Mesendoderm (in vitro differentiated cells): ENCODE measurements around the gene HOXA11.

Source experiments
- DNase-seq: peaks from one replicate; pipeline ENCODE4 v3.0.0; 2013
- H2AK5ac ChIP-seq: 2 replicates; pipeline ENCODE4 v1.6.1; 2013; ENCODE audit warnings: low read length, inconsistent platforms
- H2BK120ac ChIP-seq: 2 replicates; pipeline ENCODE4 v1.6.1; 2013; ENCODE audit warnings: low read depth, mild to moderate bottlenecking, low read length, moderate library complexity, mixed read lengths
- H2BK15ac ChIP-seq: replicated peaks from 2 replicates; pipeline ENCODE4 v1.6.1; 2013; ENCODE audit warnings: low read depth, mild to moderate bottlenecking, moderate library complexity
- H2BK5ac ChIP-seq: 2 replicates; pipeline ENCODE4 v1.6.1; 2013; ENCODE audit warnings: low read length, inconsistent platforms
- H3K18ac ChIP-seq: 2 replicates; pipeline ENCODE4 v1.6.1; 2013; ENCODE audit warnings: mild to moderate bottlenecking, low read length, mixed read lengths
- H3K23ac ChIP-seq: one replicate; pipeline ENCODE4 v1.6.1; 2013; ENCODE audit warnings: low read length
- H3K27ac ChIP-seq: 2 replicates; pipeline ENCODE4 v1.5.1; 2013; ENCODE audit warnings: low read depth, mild to moderate bottlenecking, inconsistent platforms, low read length, moderate library complexity
- H3K27me3 ChIP-seq: 2 replicates; pipeline ENCODE4 v1.6.1; 2013; ENCODE audit warnings: low read length, control low read depth, mild to moderate bottlenecking, inconsistent platforms; ENCODE audit not compliant: insufficient read depth, poor library complexity
- H3K36me3 ChIP-seq: 2 replicates; pipeline ENCODE4 v1.6.1; 2013; ENCODE audit warnings: low read length, inconsistent platforms; ENCODE audit not compliant: control insufficient read depth, insufficient read depth
- H3K4ac ChIP-seq: one replicate; pipeline ENCODE4 v1.6.1; 2013; ENCODE audit warnings: low read depth, mild to moderate bottlenecking, low read length, moderate library complexity
- H3K4me1 ChIP-seq: 2 replicates; pipeline ENCODE4 v1.6.1; 2013; ENCODE audit warnings: low read depth, low read length, inconsistent platforms; ENCODE audit not compliant: control insufficient read depth
- H3K4me2 ChIP-seq: 2 replicates; pipeline ENCODE4 v1.6.1; 2013; ENCODE audit warnings: low read length
- H3K4me3 ChIP-seq: 2 replicates; pipeline ENCODE4 v1.5.1; 2013; ENCODE audit warnings: mild to moderate bottlenecking, low read length
- H3K56ac ChIP-seq: one replicate; pipeline ENCODE4 v1.6.1; 2013; ENCODE audit warnings: low read length
- H3K79me1 ChIP-seq: 2 replicates; pipeline ENCODE4 v1.6.1; 2013; ENCODE audit warnings: low read length, inconsistent platforms
- H3K79me2 ChIP-seq: 2 replicates; pipeline ENCODE4 v1.6.1; 2013; ENCODE audit warnings: mild to moderate bottlenecking, low read length; ENCODE audit not compliant: control insufficient read depth, insufficient read depth
- H3K9ac ChIP-seq: 2 replicates; pipeline ENCODE4 v1.6.1; 2013; ENCODE audit warnings: low read length, inconsistent platforms
- H4K5ac ChIP-seq: one replicate; pipeline ENCODE4 v1.6.1; 2013; ENCODE audit warnings: low read length
- H4K8ac ChIP-seq: one replicate; pipeline ENCODE4 v1.6.1; 2013; ENCODE audit warnings: low read depth, mild to moderate bottlenecking, control low read depth, low read length, moderate library complexity
- WGBS: extraction: QIAGEN DNeasy Blood & Tissue Kit; methylation state at CpG from one replicate; pipeline ENCODE4 v1.1.7; 2013; ENCODE audit warnings: low lambda C conversion rate, missing lambda C conversion rate; ENCODE audit not compliant: insufficient coverage; ENCODE audit errors: extremely low coverage; 5-methylcytosine and 5-hydroxymethylcytosine counted together

Gene HOXA11

GRCh38 chr7:27184337-27185012, 557 bp downstream of the HOXA11 start:
- no peak overlapping the region for H3K23ac ChIP-seq
- no peaks in the 10 kb centered on the region for H3K79me2 ChIP-seq
- H3K4ac ChIP-seq = no peak overlapping the region
- H3K79me1 ChIP-seq = no peaks in the 10 kb centered on the region
- peak overlapping the region; percentile 55 for H3K4me2 ChIP-seq
- H2BK5ac ChIP-seq = no peak overlapping the region
- peak overlapping the region; percentile 18 for H3K9ac ChIP-seq
- H2BK15ac ChIP-seq = no peak overlapping the region
- no peak overlapping the region for H4K8ac ChIP-seq
- no peak overlapping the region for H3K4me3 ChIP-seq
- no peaks in the 10 kb centered on the region for H3K4me1 ChIP-seq
- H3K27me3 ChIP-seq = peaks cover 85% of the 10 kb centered on the region
- no peaks in the 10 kb centered on the region for H3K36me3 ChIP-seq
- H4K5ac ChIP-seq = no peak overlapping the region
- no peak overlapping the region for H3K18ac ChIP-seq
- no peak overlapping the region for H3K56ac ChIP-seq
- DNase-seq = no peak
- H2AK5ac ChIP-seq = no peak overlapping the region
- no CpG with 5 or more reads among the region's 72 CpGs for WGBS
- no peak overlapping the region for H2BK120ac ChIP-seq
- no peak overlapping the region for H3K27ac ChIP-seq

- no peak overlapping the region for H2AK5ac ChIP-seq
- no peak for DNase-seq
- H3K56ac ChIP-seq = no peak overlapping the region
- peak overlapping the region; percentile 41 for H3K4me2 ChIP-seq
- WGBS = no CpG with 5 or more reads among the region's 30 CpGs
- peak overlapping the region; percentile 19 for H3K18ac ChIP-seq
- H4K5ac ChIP-seq = no peak overlapping the region
- H2BK120ac ChIP-seq = no peak overlapping the region
- H3K27ac ChIP-seq = no peak overlapping the region
- no peak overlapping the region for H3K23ac ChIP-seq
- H3K9ac ChIP-seq = peak overlapping the region; percentile 18
- no peaks in the 10 kb centered on the region for H3K79me1 ChIP-seq
- peaks cover 85% of the 10 kb centered on the region for H3K27me3 ChIP-seq
- H4K8ac ChIP-seq = no peak overlapping the region
- no peaks in the 10 kb centered on the region for H3K4me1 ChIP-seq
- no peak overlapping the region for H2BK15ac ChIP-seq
- H2BK5ac ChIP-seq = no peak overlapping the region
- H3K4ac ChIP-seq = no peak overlapping the region
- no peak overlapping the region for H3K4me3 ChIP-seq
- H3K79me2 ChIP-seq = no peaks in the 10 kb centered on the region
- no peaks in the 10 kb centered on the region for H3K36me3 ChIP-seq
These were observed 1.2 kb downstream of the HOXA11 start for GRCh38 chr7:27183682-27184336.

- Histone ChIP-seq H2BK15ac (no peak overlapping the region), H3K79me2 (no peaks in the 10 kb centered on the region), H3K4ac (no peak overlapping the region), H3K23ac (no peak overlapping the region), H2BK120ac (no peak overlapping the region), H3K4me3 (no peak overlapping the region), H3K27ac (no peak overlapping the region), H4K8ac (no peak overlapping the region), H3K79me1 (no peaks in the 10 kb centered on the region), H2BK5ac (no peak overlapping the region), H3K9ac (no peak overlapping the region), H3K27me3 (peaks cover 84% of the 10 kb centered on the region), H3K4me2 (peak overlapping the region; percentile 2), H3K18ac (no peak overlapping the region), H3K36me3 (no peaks in the 10 kb centered on the region), H3K56ac (no peak overlapping the region), H4K5ac (no peak overlapping the region), H3K4me1 (no peaks in the 10 kb centered on the region), H2AK5ac (no peak overlapping the region)
- DNase-seq = peak; percentile 86
- WGBS = no CpG with 5 or more reads among the region's 39 CpGs
These were observed 2.0 kb downstream of the HOXA11 start for GRCh38 chr7:27182861-27183681.

GRCh38 chr7:27182285-27182841, 2.7 kb downstream of the HOXA11 start:
- H3K4me3 ChIP-seq = no peak overlapping the region
- H3K79me1 ChIP-seq = no peaks in the 10 kb centered on the region
- no peak overlapping the region for H3K9ac ChIP-seq
- H3K4me2 ChIP-seq = no peak overlapping the region
- peaks cover 84% of the 10 kb centered on the region for H3K27me3 ChIP-seq
- WGBS = no CpG with 5 or more reads among the region's 4 CpGs
- H4K5ac ChIP-seq = no peak overlapping the region
- no peaks in the 10 kb centered on the region for H3K79me2 ChIP-seq
- H3K4me1 ChIP-seq = no peaks in the 10 kb centered on the region
- H3K18ac ChIP-seq = no peak overlapping the region
- DNase-seq = no peak
- H3K36me3 ChIP-seq = no peaks in the 10 kb centered on the region
- no peak overlapping the region for H3K23ac ChIP-seq
- H2BK120ac ChIP-seq = no peak overlapping the region
- H2AK5ac ChIP-seq = no peak overlapping the region
- H2BK15ac ChIP-seq = no peak overlapping the region
- no peak overlapping the region for H4K8ac ChIP-seq
- no peak overlapping the region for H2BK5ac ChIP-seq
- no peak overlapping the region for H3K4ac ChIP-seq
- H3K27ac ChIP-seq = no peak overlapping the region
- H3K56ac ChIP-seq = no peak overlapping the region

GRCh38 chr7:27181795-27182275, 3.2 kb downstream of the HOXA11 start:
- DNase-seq = no peak
- no peak overlapping the region for H2AK5ac ChIP-seq
- H3K4me3 ChIP-seq = no peak overlapping the region
- no peak overlapping the region for H3K23ac ChIP-seq
- no peak overlapping the region for H3K4me2 ChIP-seq
- WGBS = no CpG with 5 or more reads among the region's 4 CpGs
- H4K5ac ChIP-seq = no peak overlapping the region
- no peaks in the 10 kb centered on the region for H3K36me3 ChIP-seq
- no peaks in the 10 kb centered on the region for H3K79me2 ChIP-seq
- H4K8ac ChIP-seq = no peak overlapping the region
- no peak overlapping the region for H3K9ac ChIP-seq
- peaks cover 85% of the 10 kb centered on the region for H3K27me3 ChIP-seq
- H3K79me1 ChIP-seq = no peaks in the 10 kb centered on the region
- no peak overlapping the region for H3K27ac ChIP-seq
- H3K4me1 ChIP-seq = no peaks in the 10 kb centered on the region
- H3K4ac ChIP-seq = no peak overlapping the region
- no peak overlapping the region for H3K18ac ChIP-seq
- H2BK120ac ChIP-seq = no peak overlapping the region
- H2BK15ac ChIP-seq = no peak overlapping the region
- H2BK5ac ChIP-seq = no peak overlapping the region
- no peak overlapping the region for H3K56ac ChIP-seq
